K562 treated with DMSO at 1 percent for 48 hours (cell line): ENCODE results near the gene MOCS3. TPM values are rescaled to one million over a fixed set of nuclear protein-coding genes. Genes with fewer than 3 reads are reported as not detected.

Experiments
- total RNA-seq: library from RNA; unstranded; fragments of 300-600 nt; gene quantifications from 2 replicates; pipeline ENCODE4 v1.2.3, GENCODE V29; 2022; ENCODE audit warnings: low replicate concordance; ENCODE audit errors: extremely low read depth

Gene MOCS3, protein sequence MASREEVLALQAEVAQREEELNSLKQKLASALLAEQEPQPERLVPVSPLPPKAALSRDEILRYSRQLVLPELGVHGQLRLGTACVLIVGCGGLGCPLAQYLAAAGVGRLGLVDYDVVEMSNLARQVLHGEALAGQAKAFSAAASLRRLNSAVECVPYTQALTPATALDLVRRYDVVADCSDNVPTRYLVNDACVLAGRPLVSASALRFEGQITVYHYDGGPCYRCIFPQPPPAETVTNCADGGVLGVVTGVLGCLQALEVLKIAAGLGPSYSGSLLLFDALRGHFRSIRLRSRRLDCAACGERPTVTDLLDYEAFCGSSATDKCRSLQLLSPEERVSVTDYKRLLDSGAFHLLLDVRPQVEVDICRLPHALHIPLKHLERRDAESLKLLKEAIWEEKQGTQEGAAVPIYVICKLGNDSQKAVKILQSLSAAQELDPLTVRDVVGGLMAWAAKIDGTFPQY
- not detected in 2 replicates for total RNA-seq

DNA sequence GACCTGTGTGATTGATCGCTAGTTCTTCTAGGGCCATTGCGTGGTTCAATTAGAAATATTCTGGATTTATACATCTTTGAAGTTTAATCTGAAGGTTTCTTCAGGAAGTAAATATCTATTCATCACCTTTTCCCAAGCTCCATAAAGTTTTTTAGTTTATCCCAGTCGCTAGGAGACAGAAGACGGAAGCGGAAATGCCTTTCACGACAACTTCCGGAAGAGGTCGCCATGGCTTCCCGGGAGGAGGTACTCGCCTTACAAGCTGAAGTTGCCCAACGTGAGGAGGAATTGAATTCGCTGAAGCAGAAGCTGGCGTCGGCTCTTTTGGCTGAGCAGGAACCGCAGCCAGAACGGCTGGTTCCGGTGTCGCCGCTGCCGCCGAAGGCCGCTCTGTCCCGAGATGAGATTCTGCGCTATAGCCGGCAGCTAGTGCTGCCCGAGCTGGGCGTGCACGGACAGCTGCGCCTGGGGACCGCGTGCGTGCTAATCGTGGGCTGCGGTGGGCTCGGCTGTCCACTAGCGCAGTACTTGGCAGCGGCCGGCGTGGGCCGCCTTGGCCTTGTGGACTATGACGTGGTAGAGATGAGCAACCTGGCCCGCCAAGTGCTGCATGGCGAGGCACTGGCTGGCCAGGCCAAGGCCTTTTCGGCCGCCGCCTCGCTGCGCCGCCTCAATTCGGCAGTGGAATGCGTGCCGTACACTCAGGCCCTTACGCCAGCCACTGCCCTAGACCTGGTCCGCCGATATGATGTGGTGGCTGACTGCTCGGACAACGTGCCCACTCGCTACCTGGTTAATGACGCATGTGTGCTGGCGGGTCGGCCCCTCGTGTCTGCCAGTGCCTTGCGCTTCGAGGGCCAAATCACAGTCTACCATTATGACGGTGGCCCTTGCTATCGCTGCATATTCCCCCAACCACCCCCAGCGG is at the start of gene MOCS3:
MOCS3 (plus strand) TSS at position 204 of the 928 bp plus-strand sequence; CDS start at position 229, 25 bp downstream.

DNA sequence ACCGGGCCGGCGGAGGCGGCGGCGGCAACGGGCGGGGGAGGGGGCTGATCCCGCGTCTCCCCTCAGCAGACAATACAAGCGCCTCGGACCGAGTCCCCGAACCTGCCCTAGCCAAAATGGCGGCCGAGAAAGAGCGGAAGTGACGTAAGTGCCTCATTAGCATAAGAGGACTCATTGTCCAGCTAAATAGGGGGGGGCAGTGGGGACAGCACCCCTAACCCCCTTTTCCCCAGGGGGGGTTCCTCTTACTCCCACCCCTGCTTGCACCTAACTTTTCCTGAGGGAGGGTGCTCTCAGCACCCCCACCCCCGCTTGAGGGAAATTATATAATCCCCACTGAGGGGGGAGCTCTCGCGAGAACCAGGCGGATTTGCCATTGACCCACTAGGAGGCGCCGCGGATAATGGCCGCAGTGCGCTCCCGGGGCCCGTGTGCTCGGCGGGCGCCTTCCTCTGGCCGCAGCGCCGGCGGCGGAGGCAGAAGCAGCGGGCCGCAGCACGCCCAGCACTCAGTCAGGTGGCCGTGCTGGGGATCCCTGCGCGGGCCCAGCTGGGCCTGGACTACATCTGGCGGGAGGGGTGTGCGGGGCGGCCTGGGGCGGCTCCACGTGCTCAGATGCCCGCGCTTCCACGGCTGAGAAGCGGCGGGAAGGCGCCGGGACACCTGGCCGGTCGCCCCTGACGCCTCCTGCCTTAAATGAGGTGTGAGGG is 27.2 kb upstream of the MOCS3 start, which contains the start of gene ADNP:
ADNP (minus strand) TSS at position 132 of the 710 bp plus-strand sequence. CDS start 27,441 bp downstream, outside the sequence.

DNA sequence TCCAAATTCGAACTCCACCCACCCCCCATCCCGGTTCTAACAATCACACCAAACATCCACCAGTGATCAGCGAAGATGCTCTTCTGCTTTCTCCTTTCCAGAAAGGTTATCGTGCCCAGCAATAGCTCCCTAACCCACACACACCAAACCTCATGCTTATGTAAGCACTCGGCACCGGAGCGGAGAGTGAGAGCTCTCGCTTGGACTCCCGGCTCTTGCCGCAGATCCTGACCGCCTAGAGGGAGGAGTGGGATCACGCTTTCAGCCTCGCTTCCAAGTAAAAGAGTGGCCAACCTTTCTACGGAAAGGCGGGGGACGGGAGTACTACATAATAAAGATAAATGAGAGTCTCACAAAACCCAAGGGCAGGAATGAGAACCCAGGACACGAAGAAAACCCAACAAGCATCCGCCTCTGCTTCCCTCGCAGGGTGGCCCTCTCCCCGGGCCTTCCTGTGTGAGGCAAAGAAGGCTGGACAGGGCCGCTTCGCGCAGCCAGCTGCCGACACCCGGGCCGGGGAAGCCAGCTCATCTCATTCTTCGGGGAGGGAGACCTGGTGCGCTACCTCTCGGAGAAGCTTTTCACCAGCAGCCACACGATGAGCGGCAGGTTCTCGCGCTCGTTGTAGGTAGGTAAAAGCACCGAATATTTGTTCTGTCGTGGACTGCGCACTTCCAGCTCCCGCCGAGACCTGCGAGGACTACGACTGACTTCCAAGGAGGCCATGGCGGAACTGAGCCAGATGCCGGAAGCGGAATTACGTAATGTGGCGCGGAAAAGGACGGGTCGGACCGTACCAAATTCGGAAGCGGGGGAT is 612 bp upstream of the MOCS3 start, which contains the start of gene DPM1:
DPM1 (minus strand) TSS at position 735 of the 817 bp plus-strand sequence; CDS start at position 726, 9 bp downstream.

Other genes with a start within 250 kb of the MOCS3 start
- gene PARD6B, start 227.2 kb upstream of the MOCS3 start, total RNA-seq: not detected in 2 replicates
- gene BCAS4, start 163.8 kb upstream of the MOCS3 start, total RNA-seq: not detected in 2 replicates
- gene ADNP, start 27.4 kb upstream of the MOCS3 start, total RNA-seq: not detected in 2 replicates
- gene DPM1, start 286 bp upstream of the MOCS3 start, total RNA-seq: not detected in 2 replicates
- not detected in 2 replicates for gene KCNG1, start 64.3 kb downstream of the MOCS3 start, total RNA-seq